ENCODE measurements around the gene PYCR2. TPM values are rescaled to one million over a fixed set of nuclear protein-coding genes. Genes with fewer than 3 reads are reported as not detected.

Gene PYCR2
- total RNA-seq, 1 donor from 2014 or later = 37.8 TPM

GRCh38 chr1:225880222-225880588 lies 43.8 kb downstream of the PYCR2 start:
- peak overlapping the region; percentile 97 for H3K4me3 ChIP-seq (ENCODE audit: low read depth, low read length)
- TF ChIP-seq CTCF (conservative IDR thresholded peaks at IDR 0.05; ENCODE audit: low read depth, low read length) = no peak
- no peak for DNase-seq (ENCODE audit: low read depth)

GRCh38 chr1:225879521-225880221 lies 44.4 kb downstream of the PYCR2 start:
- TF ChIP-seq CTCF (conservative IDR thresholded peaks at IDR 0.05; ENCODE audit: low read depth, low read length) = no peak
- H3K4me3 ChIP-seq (ENCODE audit: low read depth, low read length) = peak overlapping the region; percentile 97
- no peak for DNase-seq (ENCODE audit: low read depth)

- no peak for DNase-seq (ENCODE audit: low read depth)
- TF ChIP-seq CTCF (conservative IDR thresholded peaks at IDR 0.05; ENCODE audit: low read depth, low read length) = no peak
- H3K4me3 ChIP-seq (ENCODE audit: low read depth, low read length) = no peak overlapping the region
These were observed 45.8 kb downstream of the PYCR2 start for GRCh38 chr1:225878282-225878681.

- no peak overlapping the region for H3K4me3 ChIP-seq (ENCODE audit: low read depth, low read length)
- TF ChIP-seq CTCF (conservative IDR thresholded peaks at IDR 0.05; ENCODE audit: low read depth, low read length) = peak; percentile 62
- no peak for DNase-seq (ENCODE audit: low read depth)
These were observed 46.5 kb downstream of the PYCR2 start for GRCh38 chr1:225877580-225877979.

- TF ChIP-seq CTCF (conservative IDR thresholded peaks at IDR 0.05; ENCODE audit: low read depth, low read length) = no peak
- no peak overlapping the region for H3K4me3 ChIP-seq (ENCODE audit: low read depth, low read length)
- no peak for DNase-seq (ENCODE audit: low read depth)
These were observed 47.0 kb downstream of the PYCR2 start for GRCh38 chr1:225876900-225877510.

- no peak for DNase-seq (ENCODE audit: low read depth)
- TF ChIP-seq CTCF (conservative IDR thresholded peaks at IDR 0.05; ENCODE audit: low read depth, low read length) = no peak
- H3K4me3 ChIP-seq (ENCODE audit: low read depth, low read length) = no peak overlapping the region
These were observed 48.8 kb downstream of the PYCR2 start for GRCh38 chr1:225875044-225875815.

Data from epithelial cell of proximal tubule (primary cell).